ENCODE results near the gene USP36.

DNA sequence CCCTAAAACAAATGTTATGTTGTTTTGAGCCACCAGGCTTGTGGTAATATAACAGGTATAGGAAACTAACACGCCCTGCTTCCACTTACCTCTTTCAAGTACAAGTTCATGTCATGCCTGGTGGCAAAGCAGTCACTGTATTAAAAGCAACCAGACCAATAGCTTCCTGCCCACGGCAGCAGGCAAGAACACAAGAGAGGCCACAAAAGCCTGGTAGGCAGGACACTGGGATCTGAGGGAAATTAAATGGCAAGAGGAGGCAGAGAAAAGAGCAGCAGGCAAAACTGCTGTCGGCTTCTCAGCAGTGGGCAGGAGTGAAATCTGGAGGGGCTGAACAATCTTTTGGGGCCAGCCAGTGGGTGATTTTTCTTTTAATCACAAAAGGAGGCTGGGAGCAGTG lies 60.8 kb downstream of the USP36 start:
- TF ChIP-seq, protein P1, sequence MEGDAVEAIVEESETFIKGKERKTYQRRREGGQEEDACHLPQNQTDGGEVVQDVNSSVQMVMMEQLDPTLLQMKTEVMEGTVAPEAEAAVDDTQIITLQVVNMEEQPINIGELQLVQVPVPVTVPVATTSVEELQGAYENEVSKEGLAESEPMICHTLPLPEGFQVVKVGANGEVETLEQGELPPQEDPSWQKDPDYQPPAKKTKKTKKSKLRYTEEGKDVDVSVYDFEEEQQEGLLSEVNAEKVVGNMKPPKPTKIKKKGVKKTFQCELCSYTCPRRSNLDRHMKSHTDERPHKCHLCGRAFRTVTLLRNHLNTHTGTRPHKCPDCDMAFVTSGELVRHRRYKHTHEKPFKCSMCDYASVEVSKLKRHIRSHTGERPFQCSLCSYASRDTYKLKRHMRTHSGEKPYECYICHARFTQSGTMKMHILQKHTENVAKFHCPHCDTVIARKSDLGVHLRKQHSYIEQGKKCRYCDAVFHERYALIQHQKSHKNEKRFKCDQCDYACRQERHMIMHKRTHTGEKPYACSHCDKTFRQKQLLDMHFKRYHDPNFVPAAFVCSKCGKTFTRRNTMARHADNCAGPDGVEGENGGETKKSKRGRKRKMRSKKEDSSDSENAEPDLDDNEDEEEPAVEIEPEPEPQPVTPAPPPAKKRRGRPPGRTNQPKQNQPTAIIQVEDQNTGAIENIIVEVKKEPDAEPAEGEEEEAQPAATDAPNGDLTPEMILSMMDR (IDR thresholded peaks at IDR 0.05) = no peak
- no peak for TF ChIP-seq POLR2A (IDR thresholded peaks at IDR 0.05)

Measured in adrenal gland (tissue), 5 donors.